ENCODE results near the gene PACRG. TPM values are rescaled to one million over a fixed set of nuclear protein-coding genes. Genes with fewer than 3 reads are reported as not detected.

PACRG gene
- total RNA-seq, 1 experiment from 2014 or later = 0.26 TPM

GRCh38 chr6:162690158-162690557 is 37.6 kb upstream of the PACRG start:
- DNase-seq = no peak
- no peaks in the 10 kb centered on the region; a peak in 1 of 5 replicates for H3K9me3 Mint-ChIP-seq
- Histone ChIP-seq H3K23me2 (ENCODE audit: insufficient read length, low read depth, low read length, poor library complexity, severe bottlenecking) (no peaks in the 10 kb centered on the region), H2BK5ac (ENCODE audit: insufficient read length, low read length) (no peak overlapping the region), H2BK20ac (ENCODE audit: low read depth, low read length, poor library complexity, severe bottlenecking) (no peak overlapping the region), H3K79me2 (ENCODE audit: insufficient read depth, low read length) (no peaks in the 10 kb centered on the region), H4K5ac (ENCODE audit: insufficient read length, low read depth, low read length) (no peak overlapping the region), H3T11ph (ENCODE audit: low read length) (no peak overlapping the region), H3K9me3 (ENCODE audit: control insufficient read depth, low read depth, low read length) (no peaks in the 10 kb centered on the region), H4K20me1 (ENCODE audit: control insufficient read depth, insufficient read depth, insufficient read length) (no peaks in the 10 kb centered on the region), H2AFZ (ENCODE audit: low read length) (no peak overlapping the region), H3K18ac (ENCODE audit: insufficient read length, low read depth, low read length) (no peak overlapping the region), H3K4me2 (ENCODE audit: insufficient read depth, insufficient read length, low read length) (no peak overlapping the region), H3K4me1 (ENCODE audit: insufficient read depth, low read length) (no peaks in the 10 kb centered on the region), H2BK12ac (ENCODE audit: insufficient read length, low read depth, low read length) (no peak overlapping the region), H3K14ac (ENCODE audit: insufficient read depth, low read length) (no peak overlapping the region), H3K9ac (ENCODE audit: extremely low read depth, insufficient read length, low read length) (no peak overlapping the region), H3K27ac (ENCODE audit: insufficient read length, low read depth, low read length) (no peak overlapping the region), H3K27me3 (ENCODE audit: insufficient read depth, low read length) (no peaks in the 10 kb centered on the region), H3K4ac (ENCODE audit: low read depth, low read length) (no peak overlapping the region), H2AK5ac (ENCODE audit: insufficient read length, low read length) (no peak overlapping the region), H4K8ac (replicated peaks; ENCODE audit: insufficient read length, low read depth, low read length) (no peak overlapping the region), H2BK15ac (ENCODE audit: low read depth, low read length) (no peak overlapping the region), H2BK120ac (ENCODE audit: low read depth, low read length, poor library complexity, severe bottlenecking) (no peak overlapping the region), H4K91ac (ENCODE audit: insufficient read length, low read depth, low read length) (no peak overlapping the region), H3K23ac (ENCODE audit: insufficient read length, low read depth, low read length) (no peak overlapping the region), H3K56ac (ENCODE audit: insufficient read length, low read depth, low read length) (no peak overlapping the region), H3K79me1 (ENCODE audit: insufficient read depth, low read depth, low read length, poor library complexity, severe bottlenecking) (no peaks in the 10 kb centered on the region)
- no peaks in the 10 kb centered on the region for H3K27me3 Mint-ChIP-seq (ENCODE audit: low read depth)
- H3K27ac Mint-ChIP-seq = no peak overlapping the region
- no CpG with 5 or more reads among the region's 5 CpGs for WGBS (ENCODE audit: extremely low coverage, insufficient read length, low lambda C conversion rate)
- H3K36me3 Mint-ChIP-seq (ENCODE audit: insufficient read depth in 1 of 3, low read depth in 3 of 3) = no peaks in the 10 kb centered on the region
- H3K4me1 Mint-ChIP-seq = peaks cover 11 to 14% of the 10 kb centered on the region in 2 experiments
- TF ChIP-seq, protein P1, sequence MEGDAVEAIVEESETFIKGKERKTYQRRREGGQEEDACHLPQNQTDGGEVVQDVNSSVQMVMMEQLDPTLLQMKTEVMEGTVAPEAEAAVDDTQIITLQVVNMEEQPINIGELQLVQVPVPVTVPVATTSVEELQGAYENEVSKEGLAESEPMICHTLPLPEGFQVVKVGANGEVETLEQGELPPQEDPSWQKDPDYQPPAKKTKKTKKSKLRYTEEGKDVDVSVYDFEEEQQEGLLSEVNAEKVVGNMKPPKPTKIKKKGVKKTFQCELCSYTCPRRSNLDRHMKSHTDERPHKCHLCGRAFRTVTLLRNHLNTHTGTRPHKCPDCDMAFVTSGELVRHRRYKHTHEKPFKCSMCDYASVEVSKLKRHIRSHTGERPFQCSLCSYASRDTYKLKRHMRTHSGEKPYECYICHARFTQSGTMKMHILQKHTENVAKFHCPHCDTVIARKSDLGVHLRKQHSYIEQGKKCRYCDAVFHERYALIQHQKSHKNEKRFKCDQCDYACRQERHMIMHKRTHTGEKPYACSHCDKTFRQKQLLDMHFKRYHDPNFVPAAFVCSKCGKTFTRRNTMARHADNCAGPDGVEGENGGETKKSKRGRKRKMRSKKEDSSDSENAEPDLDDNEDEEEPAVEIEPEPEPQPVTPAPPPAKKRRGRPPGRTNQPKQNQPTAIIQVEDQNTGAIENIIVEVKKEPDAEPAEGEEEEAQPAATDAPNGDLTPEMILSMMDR (conservative IDR thresholded peaks at IDR 0.05) = no peak
- H3K4me3 Mint-ChIP-seq = no peak overlapping the region
